Tibial artery (tissue), 4 donors: ENCODE results near the gene SH3RF3.

ENCODE experiments used
- DNase-seq, 2 donors: peaks; one replicate each; pipeline ENCODE4 v3.0.0-alpha.2; 2019
- H3K27ac ChIP-seq, 2 donors: fragments of 200-600 bp; sonication (generic) in 1 of 2; 1 replicate in 1 of 2; 2 replicates in 1 of 2; pipeline ENCODE4 v1.5.1; 2018 to 2019; ENCODE audit warnings: mild to moderate bottlenecking in 1 of 2
- H3K27me3 ChIP-seq, 2 donors: fragments of 200-600 bp; sonication (generic) in 1 of 2; one replicate each; pipeline versions ENCODE4 v1.5.1 to v1.6.0; 2016 to 2019
- H3K36me3 ChIP-seq, 3 donors: fragments of 200-600 bp; sonication (generic) in 2 of 3; one replicate each; pipeline ENCODE4 v1.5.1; 2016 to 2019; ENCODE audit warnings: mild to moderate bottlenecking in 2 of 3
- H3K4me1 ChIP-seq, 4 donors: fragments of 200-600 bp; sonication (generic) in 2 of 4; 1 replicate in 3 of 4; 2 replicates in 1 of 4; pipeline ENCODE4 v1.5.1; 2016 to 2019
- H3K4me3 ChIP-seq, 2 donors: fragments of 200-600 bp; sonication (generic) in 1 of 2; 1 replicate in 1 of 2; 2 replicates in 1 of 2; pipeline ENCODE4 v1.5.1; 2018 to 2019; ENCODE audit warnings: mild to moderate bottlenecking in 2 of 2
- H3K9me3 ChIP-seq, 3 donors: fragments of 200-600 bp; sonication (generic) in 1 of 3; one replicate each; pipeline ENCODE4 v1.5.1; 2016 to 2019
- CTCF ChIP-seq, 2 experiments: fragments of 200-600 bp in 1 of 2; fragments of 450-650 bp in 1 of 2; IDR thresholded peaks; one replicate each; pipeline ENCODE4 v1.5.1; 2017 to 2019; ENCODE audit warnings: antibody characterized with exemption in 2 of 2, mild to moderate bottlenecking in 1 of 2, moderate library complexity in 1 of 2
- intact Hi-C: fragments of 100-400 bp; cut with DNase I; formaldehyde crosslinking; loops from one replicate; pipeline ENCODE4 v1.15.0; 2023; ENCODE audit warnings: low total_unique reads

SH3RF3 gene

GRCh38 chr2:109299536-109299935 is 170.5 kb downstream of the SH3RF3 start:
- Histone ChIP-seq H3K36me3 (no peaks in the 10 kb centered on the region), H3K9me3 (no peaks in the 10 kb centered on the region), H3K27ac (no peak overlapping the region), H3K27me3 (no peaks in the 10 kb centered on the region), H3K4me1 (peaks cover 0 to 55% (median 18%) of the 10 kb centered on the region in 4 donors), H3K4me3 (no peak overlapping the region)
- TF ChIP-seq CTCF (IDR thresholded peaks at IDR 0.05), result no peak
- intact Hi-C loops, result no loop called here
- DNase-seq, result no peak

GRCh38 chr2:109300582-109300981 is 171.6 kb downstream of the SH3RF3 start:
- Histone ChIP-seq H3K9me3 (no peaks in the 10 kb centered on the region), H3K27me3 (no peaks in the 10 kb centered on the region), H3K4me1 (peaks cover 0 to 65% (median 18%) of the 10 kb centered on the region in 4 donors), H3K4me3 (no peak overlapping the region), H3K27ac (no peak overlapping the region), H3K36me3 (no peaks in the 10 kb centered on the region)
- TF ChIP-seq CTCF (IDR thresholded peaks at IDR 0.05), result no peak
- intact Hi-C loops, result no loop called here
- DNase-seq, result no peak

GRCh38 chr2:109301746-109302145 is 172.7 kb downstream of the SH3RF3 start:
- Histone ChIP-seq H3K4me1 (peaks cover 0 to 65% (median 18%) of the 10 kb centered on the region in 4 donors), H3K27me3 (no peaks in the 10 kb centered on the region), H3K9me3 (no peaks in the 10 kb centered on the region), H3K4me3 (no peak overlapping the region), H3K27ac (no peak overlapping the region), H3K36me3 (no peaks in the 10 kb centered on the region)
- TF ChIP-seq CTCF (IDR thresholded peaks at IDR 0.05), result no peak
- intact Hi-C loops, result no loop called here
- DNase-seq, result no peak

- Histone ChIP-seq H3K36me3 (no peaks in the 10 kb centered on the region), H3K9me3 (no peaks in the 10 kb centered on the region), H3K27me3 (no peaks in the 10 kb centered on the region), H3K4me1 (peaks cover 0 to 65% (median 18%) of the 10 kb centered on the region in 4 donors), H3K27ac (no peak overlapping the region), H3K4me3 (no peak overlapping the region)
- no peak for DNase-seq
- no peak for TF ChIP-seq CTCF (IDR thresholded peaks at IDR 0.05)
- intact Hi-C loops, result no loop called here
Observed at GRCh38 chr2:109302319-109302718, 173.3 kb downstream of the SH3RF3 start.

- intact Hi-C loops, result no loop called here
- no peak for TF ChIP-seq CTCF (IDR thresholded peaks at IDR 0.05)
- no peak overlapping the region for H3K4me3 ChIP-seq
- H3K27ac ChIP-seq, result no peak overlapping the region
- no peaks in the 10 kb centered on the region for H3K36me3 ChIP-seq
- peaks cover 0 to 57% (median 11%) of the 10 kb centered on the region in 4 donors for H3K4me1 ChIP-seq
- no peak for DNase-seq
- no peaks in the 10 kb centered on the region for H3K9me3 ChIP-seq
- no peaks in the 10 kb centered on the region for H3K27me3 ChIP-seq
Observed at GRCh38 chr2:109304242-109304641, 175.2 kb downstream of the SH3RF3 start.
